ENCODE measurements around the gene PNMA8B.
A peak's percentile ranks its signal among the peaks of the same experiment; 100 is the strongest.

PNMA8B gene

GRCh38 chr19:46487802-46488445 lies 7.7 kb downstream of the PNMA8B start:
- DNase-seq, result peak in 57 of 58 donors; percentile 14 to 87 (median 64)

- no peak for DNase-seq
These were observed 8.4 kb downstream of the PNMA8B start for GRCh38 chr19:46487178-46487801.

GRCh38 chr19:46486358-46486757 lies 9.3 kb downstream of the PNMA8B start:
- no peak for DNase-seq

GRCh38 chr19:46484656-46485055 lies 11.0 kb downstream of the PNMA8B start:
- peak in 1 of 58 donors; percentile 49 for DNase-seq

- DNase-seq, result no peak
These were observed 13.0 kb downstream of the PNMA8B start for GRCh38 chr19:46482631-46483030.

GRCh38 chr19:46481947-46482346 lies 13.7 kb downstream of the PNMA8B start:
- peak in 1 of 58 donors; percentile 22 for DNase-seq

GRCh38 chr19:46481223-46481848 lies 14.3 kb downstream of the PNMA8B start:
- no peak for DNase-seq

- peak in 1 of 58 donors; percentile 15 for DNase-seq
These were observed 15.3 kb downstream of the PNMA8B start for GRCh38 chr19:46480415-46480814.

- peak in 46 of 58 donors; percentile 9 to 85 (median 49) for DNase-seq
These were observed 17.2 kb downstream of the PNMA8B start for GRCh38 chr19:46478356-46478986.

- no peak for DNase-seq
These were observed 19.7 kb downstream of the PNMA8B start for GRCh38 chr19:46475986-46476385.

- no peak for DNase-seq
These were observed 21.5 kb downstream of the PNMA8B start for GRCh38 chr19:46474211-46474610.

GRCh38 chr19:46472592-46472991 lies 23.1 kb downstream of the PNMA8B start:
- DNase-seq, result no peak

- peak in 1 of 58 donors; percentile 49 for DNase-seq
These were observed 23.7 kb downstream of the PNMA8B start for GRCh38 chr19:46471811-46472543.

- DNase-seq, result peak; percentile 22 to 91 (median 77)
These were observed 24.4 kb downstream of the PNMA8B start, which contains the start of gene PNMA8A for GRCh38 chr19:46471116-46471733. PNMA8A (minus strand) TSS chr19:46471563; CDS start chr19:46471035, 528 bp downstream.

- DNase-seq, result no peak
These were observed 25.3 kb downstream of the PNMA8B start for GRCh38 chr19:46470376-46470775.

- no peak for DNase-seq
These were observed 26.0 kb downstream of the PNMA8B start for GRCh38 chr19:46469541-46470185.

- DNase-seq, result peak in 1 of 58 donors; percentile 9
These were observed 29.0 kb downstream of the PNMA8B start for GRCh38 chr19:46466536-46467196.

- DNase-seq, result no peak
These were observed 32.2 kb downstream of the PNMA8B start for GRCh38 chr19:46463516-46463915.

- DNase-seq, result no peak
These were observed 34.1 kb downstream of the PNMA8B start for GRCh38 chr19:46461537-46461936.

GRCh38 chr19:46460981-46461380 lies 34.7 kb downstream of the PNMA8B start:
- DNase-seq, result no peak

Data from anterior cingulate cortex (tissue), 58 donors.